PFSK-1 (cell line): ENCODE results near the gene TRPV4.

Source experiments
- FOXP2 ChIP-seq: optimal IDR thresholded peaks from 2 replicates; pipeline ENCODE3; 2011; ENCODE audit warnings: borderline replicate concordance, control low read depth, inconsistent platforms; ENCODE audit not compliant: insufficient read depth; ENCODE audit errors: extremely low read length, extremely low read depth
- POLR2AphosphoS5 ChIP-seq: IDR thresholded peaks from 2 replicates; pipeline ENCODE4 v1.6.1; 2012; ENCODE audit warnings: low read depth, mild to moderate bottlenecking, control low read depth, low read length, moderate library complexity
- REST ChIP-seq, 2 experiments: IDR thresholded peaks; 2 replicates each; pipeline versions ENCODE4 v1.6.1 to v1.8.0; 2011 to 2012; ENCODE audit warnings: low read depth in 2 of 2, low read length in 2 of 2, control low read depth in 1 of 2, inconsistent platforms in 1 of 2, mild to moderate bottlenecking in 1 of 2, moderate library complexity in 1 of 2; ENCODE audit not compliant: insufficient read depth in 1 of 2
- SIN3A ChIP-seq: IDR thresholded peaks from 2 replicates; pipeline ENCODE4 v1.6.1; 2012; ENCODE audit warnings: mild to moderate bottlenecking, low read length, moderate library complexity, borderline replicate concordance; ENCODE audit not compliant: insufficient read depth
- TAF1 ChIP-seq: IDR thresholded peaks from 2 replicates; pipeline ENCODE4 v1.6.1; 2012; ENCODE audit warnings: low read length, control low read depth, borderline replicate concordance; ENCODE audit not compliant: insufficient read depth

- TF ChIP-seq POLR2AphosphoS5, result no peak
- TF ChIP-seq SIN3A, result no peak
- TF ChIP-seq TAF1, result no peak
- TF ChIP-seq REST (IDR thresholded peaks at IDR 0.05; ENCODE audit: insufficient read depth in 1 of 2, low read depth in 2 of 2, low read length in 2 of 2), result no peak
- TF ChIP-seq FOXP2, result no peak
Measured at GRCh38 chr12:109863847-109864712, 30.9 kb upstream of the TRPV4 start.
